Measurements from ENCODE around the gene FARP1.

DNA sequence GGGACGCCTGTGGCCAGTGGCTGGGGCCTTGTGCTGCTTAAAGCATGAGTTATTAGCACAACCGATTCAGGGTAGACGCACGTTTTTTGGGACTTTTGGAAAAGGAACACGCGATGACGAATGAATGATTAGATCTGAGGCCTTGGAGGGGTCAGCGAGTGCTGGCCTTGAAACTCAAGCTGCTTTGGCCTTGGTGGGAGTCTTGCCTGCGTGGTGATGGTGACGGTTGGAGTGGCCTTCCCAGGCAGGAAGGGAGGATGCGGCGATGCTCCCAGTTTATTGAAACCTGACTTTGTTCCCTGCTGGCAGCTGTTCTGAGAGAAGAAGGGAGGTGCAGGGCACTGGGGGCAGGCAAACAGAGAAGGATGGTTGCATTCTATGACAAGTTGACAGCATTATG is 97.2 kb downstream of the FARP1 start:
- TF ChIP-seq, protein P1, sequence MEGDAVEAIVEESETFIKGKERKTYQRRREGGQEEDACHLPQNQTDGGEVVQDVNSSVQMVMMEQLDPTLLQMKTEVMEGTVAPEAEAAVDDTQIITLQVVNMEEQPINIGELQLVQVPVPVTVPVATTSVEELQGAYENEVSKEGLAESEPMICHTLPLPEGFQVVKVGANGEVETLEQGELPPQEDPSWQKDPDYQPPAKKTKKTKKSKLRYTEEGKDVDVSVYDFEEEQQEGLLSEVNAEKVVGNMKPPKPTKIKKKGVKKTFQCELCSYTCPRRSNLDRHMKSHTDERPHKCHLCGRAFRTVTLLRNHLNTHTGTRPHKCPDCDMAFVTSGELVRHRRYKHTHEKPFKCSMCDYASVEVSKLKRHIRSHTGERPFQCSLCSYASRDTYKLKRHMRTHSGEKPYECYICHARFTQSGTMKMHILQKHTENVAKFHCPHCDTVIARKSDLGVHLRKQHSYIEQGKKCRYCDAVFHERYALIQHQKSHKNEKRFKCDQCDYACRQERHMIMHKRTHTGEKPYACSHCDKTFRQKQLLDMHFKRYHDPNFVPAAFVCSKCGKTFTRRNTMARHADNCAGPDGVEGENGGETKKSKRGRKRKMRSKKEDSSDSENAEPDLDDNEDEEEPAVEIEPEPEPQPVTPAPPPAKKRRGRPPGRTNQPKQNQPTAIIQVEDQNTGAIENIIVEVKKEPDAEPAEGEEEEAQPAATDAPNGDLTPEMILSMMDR (conservative IDR thresholded peaks at IDR 0.05; ENCODE audit: low read length), result no peak
- TF ChIP-seq EZH2phosphoT487 (IDR thresholded peaks at IDR 0.05; ENCODE audit: borderline replicate concordance, low read depth, low read length), result no peak
